ENCODE data around the gene OSBPL6. TPM values are rescaled to one million over a fixed set of nuclear protein-coding genes. Genes with fewer than 3 reads are reported as not detected.

The OSBPL6 gene
- total RNA-seq, 1 donor from 2014 or later = 3.4 TPM

- DNase-seq (ENCODE audit: missing footprints) (no peak), ATAC-seq (no peak)
- intact Hi-C loops (cut with DNase I) = no loop called here
Measured at GRCh38 chr2:178448968-178449661, 254.8 kb downstream of the OSBPL6 start.

- ATAC-seq (no peak), DNase-seq (ENCODE audit: missing footprints) (no peak)
- intact Hi-C loops (cut with DNase I) = loop anchor here (2.0 kb wide), 1 partner anchor 35 kb away; no protein-coding TSS in a partner anchor
Measured at GRCh38 chr2:178449700-178450523, 255.6 kb downstream of the OSBPL6 start.

- DNase-seq (ENCODE audit: missing footprints) (no peak), ATAC-seq (no peak)
- intact Hi-C loops (cut with DNase I) = loop anchor here (2.0 kb wide), 1 partner anchor 36 kb away; no protein-coding TSS in a partner anchor
Measured at GRCh38 chr2:178450524-178450773, 256.1 kb downstream of the OSBPL6 start.

DNA sequence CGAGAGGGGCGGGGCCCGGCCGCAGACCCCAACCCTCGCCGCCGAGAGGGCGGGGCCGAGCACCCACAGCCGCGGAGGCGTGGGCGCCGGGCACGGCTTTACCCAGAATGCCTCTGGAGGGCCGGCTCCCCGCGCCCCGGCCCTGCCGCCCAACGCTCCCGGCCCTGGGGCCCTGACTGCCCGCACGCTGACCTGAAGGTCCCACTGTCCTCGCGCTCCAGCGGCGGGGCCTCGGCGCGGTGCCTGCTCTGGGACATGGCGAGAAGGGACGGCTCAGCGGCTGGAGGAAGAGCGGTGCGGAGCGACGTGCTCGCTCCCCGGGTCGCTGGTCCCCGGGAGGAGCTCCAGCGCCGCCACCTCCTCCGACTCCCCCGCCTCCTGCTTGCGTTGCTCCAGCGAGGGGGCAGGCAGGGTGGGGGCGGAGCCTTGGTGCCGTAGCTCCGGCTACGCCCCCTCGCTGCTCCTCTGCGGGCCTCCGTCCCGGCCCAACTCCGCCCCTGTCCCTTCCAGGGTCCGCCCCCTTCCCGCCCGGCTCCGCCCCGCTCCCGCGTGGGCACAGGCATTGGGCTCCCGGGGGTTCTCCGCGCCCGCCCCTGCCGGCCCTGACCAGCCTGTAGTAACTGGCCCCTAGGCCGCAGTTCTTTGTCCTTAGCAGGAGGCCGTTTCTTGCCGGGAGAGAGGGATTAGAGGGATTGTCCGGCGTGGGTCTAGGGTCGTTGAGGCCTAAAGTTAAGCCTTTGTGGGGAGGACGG lies 256.6 kb downstream of the OSBPL6 start, which contains the start of the genes PJVK and PRKRA:
Gene PJVK (plus strand): TSS at position 605 of the 752 bp plus-strand sequence. CDS start 2,032 bp downstream, outside the sequence.
Gene PRKRA (minus strand): TSS at position 402 of the 752 bp plus-strand sequence. CDS start 145 bp downstream, at position 257.
- DNase-seq (ENCODE audit: missing footprints) (peak; percentile 99), ATAC-seq (peak; percentile 99)
- intact Hi-C loops (cut with DNase I) = loop anchor here (1.0 to 2.0 kb wide), 2 partner anchors 27 to 36 kb away; partner anchors contain the start of gene FKBP7

- intact Hi-C loops (cut with DNase I) = no loop called here
- DNase-seq (ENCODE audit: missing footprints) = no peak
- ATAC-seq = no peak
Measured at GRCh38 chr2:178452334-178452733, 258.0 kb downstream of the OSBPL6 start.

Other genes with a start within 250 kb of the OSBPL6 start
- 4.4 TPM for gene PDE11A, start 121.7 kb upstream of the OSBPL6 start, total RNA-seq
- 5.6 TPM for gene RBM45, start 82.1 kb upstream of the OSBPL6 start, total RNA-seq

Data from Right ventricle myocardium inferior (tissue), 1 donor.